Body of pancreas (tissue), 4 donors: ENCODE data around the gene MRPS14. TPM values are rescaled to one million over a fixed set of nuclear protein-coding genes. Genes with fewer than 3 reads are reported as not detected.
A peak's percentile ranks its signal among the peaks of the same experiment; 100 is the strongest.

ENCODE experiments used
- ATAC-seq: fragments of 150-250 bp; one replicate; pipeline ENCODE4 v1.9.1; 2016
- DNase-seq, 4 donors: peaks; one replicate each; pipeline ENCODE4 v3.0.0-alpha.2; 2019
- H3K27ac ChIP-seq, 4 donors: fragments of 200-600 bp; sonication (generic); 1 replicate in 3 of 4; 2 replicates in 1 of 4; pipeline versions ENCODE4 v1.5.1 to v1.6.1; 2016 to 2019; ENCODE audit warnings: mild to moderate bottlenecking in 1 of 4, mixed read lengths in 1 of 4, moderate library complexity in 1 of 4
- H3K27me3 ChIP-seq, 2 donors: fragments of 200-600 bp; sonication (generic); one replicate each; pipeline ENCODE4 v1.6.0; 2016; ENCODE audit warnings: mild to moderate bottlenecking in 1 of 2
- H3K36me3 ChIP-seq, 2 donors: fragments of 200-600 bp; sonication (generic); replicated peaks in 1 of 2; 2 replicates each; pipeline ENCODE4 v1.5.1; 2016; ENCODE audit warnings: low read depth in 2 of 2; ENCODE audit not compliant: insufficient read depth in 1 of 2
- H3K4me1 ChIP-seq: fragments of 200-600 bp; sonication (generic); one replicate; pipeline ENCODE4 v1.6.0; 2016
- H3K4me3 ChIP-seq, 2 donors: fragments of 200-600 bp; sonication (generic); 1 replicate in 1 of 2; 2 replicates in 1 of 2; pipeline ENCODE4 v1.5.1; 2016 to 2019
- H3K9me3 ChIP-seq, 3 donors: fragments of 200-600 bp; sonication (generic); 1 replicate in 2 of 3; 2 replicates in 1 of 3; pipeline ENCODE4 v1.5.1; 2016
- CTCF ChIP-seq, 7 experiments: fragments of 450-650 bp in 4 of 7; fragments of 200-600 bp in 3 of 7; sonication (generic) in 3 of 7; IDR thresholded peaks; one replicate each; pipeline ENCODE4 v1.5.1; 2016 to 2019; ENCODE audit warnings: antibody characterized with exemption in 7 of 7
- POLR2A ChIP-seq, 3 donors: fragments of 450-650 bp; IDR thresholded peaks; one replicate each; pipeline ENCODE4 v1.6.1; 2016; ENCODE audit warnings: antibody characterized with exemption in 3 of 3, mild to moderate bottlenecking in 2 of 3
- WGBS, 2 donors: methylation state at CpG; one replicate each; pipeline ENCODE4 v1.1.5; 2017; 5-methylcytosine and 5-hydroxymethylcytosine counted together
- intact Hi-C: fragments of 100-400 bp; cut with DNase I; formaldehyde crosslinking; loops from one replicate; pipeline ENCODE4 v1.15.1; 2023
- total RNA-seq, 2 donors: library from RNA; depleted of rRNA; stranded (reverse); fragments of >200 nt; gene quantifications; one replicate each; pipeline ENCODE4 v1.1.0, GENCODE V29; 2016

Gene MRPS14
- total RNA-seq, 2 donors from 2014 or later: 10.9 to 15.6 TPM

DNA sequence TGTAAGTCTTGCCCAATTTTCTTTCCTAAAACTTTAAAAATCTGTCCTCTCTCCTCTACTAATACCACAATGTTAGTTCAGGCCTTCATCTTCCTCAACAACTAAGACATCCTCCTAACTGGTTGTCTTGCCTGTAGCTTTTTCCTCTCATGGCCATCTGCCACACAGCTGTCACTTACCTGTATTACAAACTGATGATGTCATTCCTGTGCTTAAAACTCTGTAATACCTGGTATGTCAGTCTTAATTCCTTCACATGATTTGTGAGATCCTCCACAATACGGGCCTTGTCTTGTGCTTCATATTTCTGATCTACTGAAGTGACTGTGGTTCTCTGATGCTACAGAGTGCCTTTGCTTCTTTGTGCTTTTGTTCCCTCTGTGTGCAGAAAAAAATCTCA, 9.8 kb downstream of the MRPS14 start:
- Histone ChIP-seq H3K4me3 (no peak overlapping the region), H3K36me3 (peaks cover 0 to 41% of the 10 kb centered on the region in 2 donors), H3K9me3 (no peaks in the 10 kb centered on the region), H3K4me1 (no peaks in the 10 kb centered on the region), H3K27ac (no peak overlapping the region), H3K27me3 (no peaks in the 10 kb centered on the region)
- no peak for ATAC-seq
- 70 to 88% methylated on average over 1 of the region's 1 CpG for whole genome bisulfite sequencing, 2 donors
- no peak for DNase-seq
- intact Hi-C loops: no loop called here
- no peak for TF ChIP-seq POLR2A (IDR thresholded peaks at IDR 0.05)
- no peak for TF ChIP-seq CTCF (IDR thresholded peaks at IDR 0.05)

- no peak for ATAC-seq
- H3K36me3 ChIP-seq: peaks cover 0 to 18% of the 10 kb centered on the region in 2 donors
- H3K9me3 ChIP-seq: no peaks in the 10 kb centered on the region
- H3K4me1 ChIP-seq: no peaks in the 10 kb centered on the region
- no peaks in the 10 kb centered on the region for H3K27me3 ChIP-seq
- TF ChIP-seq CTCF (IDR thresholded peaks at IDR 0.05) (no peak), POLR2A (IDR thresholded peaks at IDR 0.05) (no peak)
- H3K4me3 ChIP-seq: no peak overlapping the region
- no peak overlapping the region for H3K27ac ChIP-seq
- 83 to 93% methylated on average over 10 of the region's 10 CpGs for WGBS, 2 donors
- no peak for DNase-seq
- intact Hi-C loops: no loop called here
Observed at GRCh38 chr1:175009532-175009931, 13.7 kb downstream of the MRPS14 start.

DNA sequence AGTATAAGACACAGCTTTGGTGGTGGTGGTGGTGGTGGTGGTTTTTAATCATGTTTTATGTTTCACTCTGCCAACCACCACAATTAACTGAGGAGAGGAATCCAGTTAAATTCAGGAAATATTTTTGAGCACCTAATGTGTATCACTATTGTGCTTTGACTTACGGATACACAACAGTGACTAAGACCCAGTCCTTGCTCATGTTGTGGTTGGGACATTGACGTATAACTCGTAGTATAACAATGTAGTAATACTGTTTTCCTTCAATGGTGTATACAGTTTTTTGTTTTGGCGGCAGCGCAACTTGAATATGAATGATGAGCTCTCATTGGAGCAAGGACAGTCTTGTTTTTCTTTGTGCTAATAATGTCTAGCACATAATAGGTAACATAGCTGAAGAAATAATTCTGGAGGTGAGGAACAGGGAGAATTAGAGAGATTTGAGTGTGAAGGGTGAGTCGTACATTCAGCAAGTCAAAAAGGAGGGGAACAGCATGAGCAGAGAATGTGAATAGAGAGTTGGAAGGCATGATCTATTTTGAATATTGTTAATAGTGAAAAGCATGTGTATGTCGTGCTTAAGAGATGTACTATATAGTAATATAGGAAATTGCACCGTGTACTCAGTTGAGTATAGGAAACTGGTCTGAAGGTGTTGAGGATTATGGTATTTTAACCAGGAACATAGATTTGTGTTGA, 18.0 kb downstream of the MRPS14 start:
- ATAC-seq: no peak
- intact Hi-C loops: no loop called here
- peak overlapping the region in 1 of 4 donors; percentile 18 for H3K27ac ChIP-seq
- no peak overlapping the region for H3K4me3 ChIP-seq
- WGBS, 2 donors: 94 to 95% methylated on average over 8 of the region's 8 CpGs
- no peaks in the 10 kb centered on the region for H3K9me3 ChIP-seq
- DNase-seq: no peak
- H3K27me3 ChIP-seq: no peaks in the 10 kb centered on the region
- peaks cover 0 to 2% of the 10 kb centered on the region in 2 donors for H3K36me3 ChIP-seq
- no peak for TF ChIP-seq POLR2A (IDR thresholded peaks at IDR 0.05)
- no peak for TF ChIP-seq CTCF (IDR thresholded peaks at IDR 0.05)
- H3K4me1 ChIP-seq: peaks cover 28% of the 10 kb centered on the region

- Histone ChIP-seq H3K4me1 (peaks cover 33% of the 10 kb centered on the region), H3K9me3 (no peaks in the 10 kb centered on the region), H3K4me3 (no peak overlapping the region), H3K27me3 (no peaks in the 10 kb centered on the region), H3K27ac (no peak overlapping the region), H3K36me3 (no peaks in the 10 kb centered on the region)
- WGBS, 2 donors: 58 to 59% methylated on average over 2 of the region's 2 CpGs
- TF ChIP-seq CTCF (IDR thresholded peaks at IDR 0.05) (no peak), POLR2A (IDR thresholded peaks at IDR 0.05) (no peak)
- intact Hi-C loops: no loop called here
- DNase-seq: no peak
- ATAC-seq: no peak
Observed at GRCh38 chr1:175003521-175003920, 19.7 kb downstream of the MRPS14 start.

- Histone ChIP-seq H3K9me3 (no peaks in the 10 kb centered on the region), H3K36me3 (no peaks in the 10 kb centered on the region), H3K4me1 (peaks cover 38% of the 10 kb centered on the region), H3K27me3 (no peaks in the 10 kb centered on the region), H3K4me3 (no peak overlapping the region), H3K27ac (no peak overlapping the region)
- TF ChIP-seq CTCF (IDR thresholded peaks at IDR 0.05): no peak
- TF ChIP-seq POLR2A (IDR thresholded peaks at IDR 0.05): no peak
- no peak for ATAC-seq
- 89 to 91% methylated on average over 17 of the region's 17 CpGs for WGBS, 2 donors
- no peak for DNase-seq
- intact Hi-C loops: no loop called here
Observed at GRCh38 chr1:175002910-175003517, 20.2 kb downstream of the MRPS14 start.
